Neural crest cell (in vitro differentiated cells): Measurements from ENCODE around the gene LIME1. TPM values are rescaled to one million over a fixed set of nuclear protein-coding genes. Genes with fewer than 3 reads are reported as not detected.

Experiments
- DNase-seq: peaks from one replicate; pipeline ENCODE4 v3.0.0; 2021; ENCODE audit warnings: low read depth, mixed read lengths, low spot score
- H3K27ac Mint-ChIP-seq: one replicate; pipeline ENCODE4 v1.8.0; 2021; ENCODE audit warnings: mild to moderate bottlenecking, mixed read lengths; ENCODE audit not compliant: unreplicated experiment
- H3K27me3 Mint-ChIP-seq: 2 replicates; pipeline ENCODE4 v1.8.0; 2021; ENCODE audit warnings: low read depth, mild to moderate bottlenecking, mixed read lengths
- H3K36me3 Mint-ChIP-seq: 2 replicates; pipeline ENCODE4 v1.8.0; 2021; ENCODE audit warnings: low read depth, mild to moderate bottlenecking, mixed read lengths
- H3K4me1 Mint-ChIP-seq: 2 replicates; pipeline ENCODE4 v1.8.0; 2021; ENCODE audit warnings: mixed read lengths
- H3K4me3 Mint-ChIP-seq: one replicate; pipeline ENCODE4 v1.8.0; 2021; ENCODE audit warnings: mild to moderate bottlenecking, mixed read lengths
- H3K9me3 Mint-ChIP-seq: 2 replicates; pipeline ENCODE4 v1.8.0; 2021; ENCODE audit warnings: mixed read lengths
- total RNA-seq: library from RNA; stranded (reverse); gene quantifications from 2 replicates; pipeline ENCODE4 v1.2.1, GENCODE V29; 2021
- TF ChIP-seq, protein P1 (sequence below): fragments of 200-600 bp; sonication (generic); conservative IDR thresholded peaks from 2 replicates; pipeline ENCODE4 v1.5.0; 2021; ENCODE audit warnings: antibody characterized with exemption, mild to moderate bottlenecking

Gene LIME1
- total RNA-seq, 1 donor from 2014 or later, result 17.6 TPM

DNA sequence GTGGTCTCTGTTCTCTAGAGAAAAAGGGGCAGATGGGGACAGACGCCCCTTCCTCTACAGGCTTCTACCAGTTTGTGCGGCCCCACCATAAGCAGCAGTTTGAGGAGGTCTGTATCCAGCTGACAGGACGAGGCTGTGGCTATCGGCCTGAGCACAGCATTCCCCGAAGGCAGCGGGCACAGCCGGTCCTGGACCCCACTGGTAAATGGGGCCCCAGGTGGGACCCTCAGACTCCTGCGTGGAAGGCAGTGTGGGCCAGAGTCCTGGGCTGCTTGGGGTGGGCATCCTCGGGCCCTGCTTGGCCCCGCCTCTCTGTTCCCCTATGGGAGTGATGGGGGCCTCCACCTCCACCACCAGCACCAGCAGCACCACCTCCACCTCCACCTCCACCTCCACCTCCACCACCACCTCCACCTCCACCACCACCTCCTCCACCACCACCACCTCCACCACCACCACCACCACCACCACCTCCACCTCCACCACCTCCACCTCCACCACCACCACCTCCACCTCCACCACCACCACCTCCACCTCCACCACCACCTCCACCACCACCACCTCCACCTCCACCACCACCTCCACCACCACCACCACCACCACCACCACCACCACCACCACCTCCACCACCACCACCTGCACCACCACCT, 43.3 kb upstream of the LIME1 start:
- Mint-ChIP-seq H3K9me3 (no peaks in the 10 kb centered on the region), H3K27me3 (peaks cover 9% of the 10 kb centered on the region), H3K4me1 (no peaks in the 10 kb centered on the region), H3K27ac (no peak overlapping the region), H3K4me3 (no peak overlapping the region), H3K36me3 (peaks cover 5% of the 10 kb centered on the region)
- TF ChIP-seq, protein P1, sequence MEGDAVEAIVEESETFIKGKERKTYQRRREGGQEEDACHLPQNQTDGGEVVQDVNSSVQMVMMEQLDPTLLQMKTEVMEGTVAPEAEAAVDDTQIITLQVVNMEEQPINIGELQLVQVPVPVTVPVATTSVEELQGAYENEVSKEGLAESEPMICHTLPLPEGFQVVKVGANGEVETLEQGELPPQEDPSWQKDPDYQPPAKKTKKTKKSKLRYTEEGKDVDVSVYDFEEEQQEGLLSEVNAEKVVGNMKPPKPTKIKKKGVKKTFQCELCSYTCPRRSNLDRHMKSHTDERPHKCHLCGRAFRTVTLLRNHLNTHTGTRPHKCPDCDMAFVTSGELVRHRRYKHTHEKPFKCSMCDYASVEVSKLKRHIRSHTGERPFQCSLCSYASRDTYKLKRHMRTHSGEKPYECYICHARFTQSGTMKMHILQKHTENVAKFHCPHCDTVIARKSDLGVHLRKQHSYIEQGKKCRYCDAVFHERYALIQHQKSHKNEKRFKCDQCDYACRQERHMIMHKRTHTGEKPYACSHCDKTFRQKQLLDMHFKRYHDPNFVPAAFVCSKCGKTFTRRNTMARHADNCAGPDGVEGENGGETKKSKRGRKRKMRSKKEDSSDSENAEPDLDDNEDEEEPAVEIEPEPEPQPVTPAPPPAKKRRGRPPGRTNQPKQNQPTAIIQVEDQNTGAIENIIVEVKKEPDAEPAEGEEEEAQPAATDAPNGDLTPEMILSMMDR, result no peak
- no peak for DNase-seq

DNA sequence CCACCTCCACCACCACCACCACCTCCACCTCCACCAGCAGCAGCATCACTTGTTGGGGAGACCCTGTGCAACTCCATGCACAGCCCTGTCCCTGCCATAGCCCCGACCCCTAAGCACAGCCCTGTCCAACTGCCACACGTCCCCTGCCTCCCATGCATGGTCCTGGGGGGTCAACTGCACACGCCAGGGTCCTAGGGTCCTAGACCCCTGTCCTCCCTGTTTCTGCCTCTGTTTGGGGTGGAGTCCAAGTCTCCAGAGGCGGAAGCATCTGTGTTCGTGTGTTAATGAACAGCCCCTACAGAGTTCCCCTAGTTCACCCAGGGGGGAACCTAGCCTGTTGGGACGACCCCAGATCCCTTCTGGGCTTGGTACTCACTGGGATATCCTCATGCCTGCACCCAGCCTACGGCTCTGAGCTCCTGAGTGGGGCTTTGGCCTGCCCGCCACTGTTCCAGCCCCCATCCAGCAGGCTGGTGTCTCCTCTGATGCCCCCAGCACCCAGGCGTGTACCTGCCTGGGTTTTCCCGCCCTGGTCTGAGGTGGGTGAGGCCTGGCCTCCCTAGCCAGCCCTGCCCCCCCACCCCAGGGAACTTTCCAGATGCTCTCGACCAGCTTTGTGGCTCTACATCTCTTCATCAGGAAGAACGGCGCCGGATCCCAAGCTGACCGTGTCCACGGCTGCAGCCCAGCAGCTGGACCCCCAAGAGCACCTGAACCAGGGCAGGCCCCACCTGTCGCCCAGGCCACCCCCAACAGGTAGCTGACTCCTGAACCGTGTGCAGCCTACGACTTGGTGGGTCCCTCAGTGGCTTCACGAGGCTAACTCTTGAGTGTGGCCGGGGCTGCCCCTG, 42.5 kb upstream of the LIME1 start:
- Mint-ChIP-seq H3K9me3 (no peaks in the 10 kb centered on the region), H3K27ac (peak overlapping the region; percentile 19), H3K27me3 (peaks cover 9% of the 10 kb centered on the region), H3K4me1 (no peaks in the 10 kb centered on the region), H3K36me3 (peaks cover 5% of the 10 kb centered on the region), H3K4me3 (peak overlapping the region; percentile 62)
- TF ChIP-seq, protein P1, result no peak
- DNase-seq, result no peak

DNA sequence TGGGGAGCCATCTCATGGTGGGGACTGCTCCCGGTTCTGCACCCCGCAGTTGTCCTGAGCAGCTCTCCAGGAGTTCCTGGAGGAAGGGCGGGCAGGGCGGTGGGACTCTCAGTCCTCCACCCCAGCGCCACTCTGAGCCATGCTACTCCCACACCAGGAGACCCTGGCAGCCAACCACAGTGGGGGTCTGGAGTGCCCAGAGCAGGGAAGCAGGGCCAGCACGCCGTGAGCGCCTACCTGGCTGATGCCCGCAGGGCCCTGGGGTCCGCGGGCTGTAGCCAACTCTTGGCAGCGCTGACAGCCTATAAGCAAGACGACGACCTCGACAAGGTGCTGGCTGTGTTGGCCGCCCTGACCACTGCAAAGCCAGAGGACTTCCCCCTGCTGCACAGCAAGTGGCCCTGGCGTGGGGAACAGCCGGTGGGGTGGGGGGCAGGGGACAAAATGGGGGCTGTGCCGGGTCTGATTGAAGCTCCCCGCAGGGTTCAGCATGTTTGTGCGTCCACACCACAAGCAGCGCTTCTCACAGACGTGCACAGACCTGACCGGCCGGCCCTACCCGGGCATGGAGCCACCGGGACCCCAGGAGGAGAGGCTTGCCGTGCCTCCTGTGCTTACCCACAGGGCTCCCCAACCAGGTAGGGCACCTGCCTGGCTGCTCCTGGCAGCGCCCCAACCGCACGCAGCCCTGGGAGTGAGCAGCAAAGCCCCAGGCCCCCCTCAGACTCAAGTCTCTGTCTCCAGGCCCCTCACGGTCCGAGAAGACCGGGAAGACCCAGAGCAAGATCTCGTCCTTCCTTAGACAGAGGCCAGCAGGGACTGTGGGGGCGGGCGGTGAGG, 41.7 kb upstream of the LIME1 start:
- H3K9me3 Mint-ChIP-seq, result no peaks in the 10 kb centered on the region
- H3K27ac Mint-ChIP-seq, result no peak overlapping the region
- DNase-seq, result no peak
- no peaks in the 10 kb centered on the region for H3K4me1 Mint-ChIP-seq
- peaks cover 9% of the 10 kb centered on the region for H3K27me3 Mint-ChIP-seq
- H3K4me3 Mint-ChIP-seq, result no peak overlapping the region
- TF ChIP-seq, protein P1, result no peak
- peaks cover 5% of the 10 kb centered on the region for H3K36me3 Mint-ChIP-seq

DNA sequence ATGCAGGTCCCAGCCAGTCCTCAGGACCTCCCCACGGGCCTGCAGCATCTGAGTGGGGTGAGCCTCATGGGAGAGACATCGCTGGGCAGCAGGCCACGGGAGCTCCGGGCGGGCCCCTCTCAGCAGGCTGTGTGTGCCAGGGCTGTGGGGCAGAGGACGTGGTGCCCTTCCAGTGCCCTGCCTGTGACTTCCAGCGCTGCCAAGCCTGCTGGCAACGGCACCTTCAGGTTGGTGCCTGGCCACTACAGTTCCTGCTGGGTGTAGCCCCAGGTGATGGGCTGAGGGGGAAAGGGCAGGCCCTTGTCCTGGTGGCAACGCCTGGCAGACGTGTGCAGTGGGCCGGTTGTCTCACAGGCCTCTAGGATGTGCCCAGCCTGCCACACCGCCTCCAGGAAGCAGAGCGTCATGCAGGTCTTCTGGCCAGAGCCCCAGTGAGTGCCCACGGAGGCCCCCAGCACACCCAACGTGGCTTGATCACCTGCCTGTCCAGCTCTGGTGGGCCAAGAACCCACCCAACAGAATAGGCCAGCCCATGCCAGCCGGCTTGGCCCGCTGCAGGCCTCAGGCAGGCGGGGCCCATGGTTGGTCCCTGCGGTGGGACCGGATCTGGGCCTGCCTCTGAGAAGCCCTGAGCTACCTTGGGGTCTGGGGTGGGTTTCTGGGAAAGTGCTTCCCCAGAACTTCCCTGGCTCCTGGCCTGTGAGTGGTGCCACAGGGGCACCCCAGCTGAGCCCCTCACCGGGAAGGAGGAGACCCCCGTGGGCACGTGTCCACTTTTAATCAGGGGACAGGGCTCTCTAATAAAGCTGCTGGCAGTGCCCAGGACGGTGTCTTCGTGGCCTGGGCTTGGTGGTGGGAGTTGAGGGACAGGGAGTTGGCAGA, 40.8 kb upstream of the LIME1 start:
- Mint-ChIP-seq H3K27me3 (peaks cover 13% of the 10 kb centered on the region), H3K4me1 (no peaks in the 10 kb centered on the region), H3K36me3 (peaks cover 5% of the 10 kb centered on the region), H3K9me3 (no peaks in the 10 kb centered on the region), H3K4me3 (peak overlapping the region; percentile 31), H3K27ac (no peak overlapping the region)
- DNase-seq, result no peak
- TF ChIP-seq, protein P1, result no peak

DNA sequence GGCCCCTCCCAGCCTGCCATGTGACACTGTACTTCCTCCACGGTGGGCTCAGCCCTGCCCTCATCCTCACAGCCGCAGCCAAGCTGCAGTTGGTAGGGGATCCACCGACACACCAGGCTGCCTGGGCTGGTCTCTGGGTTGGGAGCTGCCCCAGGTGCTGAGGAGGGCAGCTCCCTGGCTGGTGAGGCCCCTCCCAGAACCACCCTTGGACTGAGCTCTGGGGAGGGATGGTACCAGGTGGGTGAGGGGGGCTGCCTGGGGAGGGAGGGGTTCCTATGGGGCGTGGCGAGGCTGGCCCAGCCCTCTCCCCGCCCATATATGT, 40.2 kb upstream of the LIME1 start:
- H3K4me3 Mint-ChIP-seq, result peak overlapping the region; percentile 31
- TF ChIP-seq, protein P1, result no peak
- H3K9me3 Mint-ChIP-seq, result no peaks in the 10 kb centered on the region
- peaks cover 5% of the 10 kb centered on the region for H3K36me3 Mint-ChIP-seq
- no peak overlapping the region for H3K27ac Mint-ChIP-seq
- no peak for DNase-seq
- H3K27me3 Mint-ChIP-seq, result peaks cover 13% of the 10 kb centered on the region
- H3K4me1 Mint-ChIP-seq, result no peaks in the 10 kb centered on the region
